Mammary epithelial cell (primary cell): ENCODE results near the gene MLLT10.

Experiments
- EZH2 ChIP-seq: IDR thresholded peaks from 2 replicates; pipeline ENCODE4 v1.6.1; 2012; ENCODE audit warnings: low read length, inconsistent platforms, borderline replicate concordance
- TF ChIP-seq, protein P1 (sequence below), 2 donors: IDR thresholded peaks in 1 of 2; conservative IDR thresholded peaks in 1 of 2; 2 replicates each; pipeline ENCODE4 v1.5.1; 2011 to 2012; ENCODE audit warnings: inconsistent platforms in 2 of 2, low read length in 2 of 2, mild to moderate bottlenecking in 2 of 2, control low read depth in 1 of 2, low read depth in 1 of 2; ENCODE audit not compliant: insufficient read depth in 1 of 2; ENCODE audit errors: extremely low read depth in 1 of 2

DNA sequence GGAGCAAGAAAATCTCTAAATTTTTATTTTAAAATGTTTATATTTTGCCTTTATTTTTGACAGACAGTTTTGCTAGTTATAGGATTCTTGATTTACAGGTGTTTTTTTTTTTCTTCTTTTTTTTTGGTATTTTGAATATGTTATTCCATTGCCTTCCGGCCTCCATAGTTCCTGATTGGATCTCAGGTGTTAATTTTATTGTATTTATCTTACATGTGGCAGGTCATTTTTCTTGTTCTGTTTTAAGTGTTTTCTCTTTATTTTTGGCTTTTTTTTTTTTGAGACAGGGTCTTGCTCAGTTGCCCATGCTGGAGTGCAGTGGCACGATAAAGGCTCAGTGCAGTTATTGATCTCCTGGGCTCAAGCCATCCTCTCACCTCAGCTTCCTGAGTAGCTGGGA, 73.9 kb downstream of the MLLT10 start:
- TF ChIP-seq, protein P1, sequence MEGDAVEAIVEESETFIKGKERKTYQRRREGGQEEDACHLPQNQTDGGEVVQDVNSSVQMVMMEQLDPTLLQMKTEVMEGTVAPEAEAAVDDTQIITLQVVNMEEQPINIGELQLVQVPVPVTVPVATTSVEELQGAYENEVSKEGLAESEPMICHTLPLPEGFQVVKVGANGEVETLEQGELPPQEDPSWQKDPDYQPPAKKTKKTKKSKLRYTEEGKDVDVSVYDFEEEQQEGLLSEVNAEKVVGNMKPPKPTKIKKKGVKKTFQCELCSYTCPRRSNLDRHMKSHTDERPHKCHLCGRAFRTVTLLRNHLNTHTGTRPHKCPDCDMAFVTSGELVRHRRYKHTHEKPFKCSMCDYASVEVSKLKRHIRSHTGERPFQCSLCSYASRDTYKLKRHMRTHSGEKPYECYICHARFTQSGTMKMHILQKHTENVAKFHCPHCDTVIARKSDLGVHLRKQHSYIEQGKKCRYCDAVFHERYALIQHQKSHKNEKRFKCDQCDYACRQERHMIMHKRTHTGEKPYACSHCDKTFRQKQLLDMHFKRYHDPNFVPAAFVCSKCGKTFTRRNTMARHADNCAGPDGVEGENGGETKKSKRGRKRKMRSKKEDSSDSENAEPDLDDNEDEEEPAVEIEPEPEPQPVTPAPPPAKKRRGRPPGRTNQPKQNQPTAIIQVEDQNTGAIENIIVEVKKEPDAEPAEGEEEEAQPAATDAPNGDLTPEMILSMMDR (conservative IDR thresholded peaks at IDR 0.05 in 1 of 2, IDR thresholded peaks at IDR 0.05 in 1 of 2; ENCODE audit: extremely low read depth in 1 of 2, insufficient read depth in 1 of 2, low read depth in 1 of 2, low read length in 2 of 2) = no peak
- no peak for TF ChIP-seq EZH2
